ENCODE data around the gene ZBTB20. TPM values are rescaled to one million over a fixed set of nuclear protein-coding genes. Genes with fewer than 3 reads are reported as not detected.

The ZBTB20 gene
- total RNA-seq, 1 donor from 2014 or later = 91.2 TPM

GRCh38 chr3:114792159-114792918 lies 354.7 kb downstream of the ZBTB20 start:
- ATAC-seq (ENCODE audit: low read depth) = no peak

GRCh38 chr3:114790752-114791151 lies 356.3 kb downstream of the ZBTB20 start:
- H3K9me3 Mint-ChIP-seq = peaks cover 2% of the 10 kb centered on the region
- TF ChIP-seq CTCF (IDR thresholded peaks at IDR 0.05) = no peak
- H3K36me3 Mint-ChIP-seq (ENCODE audit: low read depth) = peaks cover 4% of the 10 kb centered on the region
- no peak overlapping the region for H3K4me3 Mint-ChIP-seq
- CTCF ChIA-PET = no interaction called here
- no peaks in the 10 kb centered on the region for H3K27me3 Mint-ChIP-seq
- DNase-seq = no peak
- H3K4me1 Mint-ChIP-seq = no peaks in the 10 kb centered on the region
- intact Hi-C loops (cut with micrococcal nuclease) = no loop called here
- POLR2A ChIA-PET = no interaction called here
- no peak overlapping the region for H3K27ac Mint-ChIP-seq
- no peak for ATAC-seq (ENCODE audit: low read depth)

More at GRCh38 chr3:114792159-114792918, 354.7 kb downstream of the ZBTB20 start:
- Mint-ChIP-seq H3K4me1 (no peaks in the 10 kb centered on the region), H3K27me3 (no peaks in the 10 kb centered on the region), H3K9me3 (peaks cover 2% of the 10 kb centered on the region), H3K36me3 (ENCODE audit: low read depth) (peaks cover 12% of the 10 kb centered on the region), H3K27ac (no peak overlapping the region), H3K4me3 (no peak overlapping the region)
- ChIA-PET POLR2A (no interaction called here), CTCF (no interaction called here)
- DNase-seq = no peak
- intact Hi-C loops (cut with micrococcal nuclease) = no loop called here
- TF ChIP-seq CTCF (IDR thresholded peaks at IDR 0.05) = no peak

- POLR2A ChIA-PET = no interaction called here
These were observed 357.3 kb downstream of the ZBTB20 start for GRCh38 chr3:114789803-114790202.

GRCh38 chr3:114775395-114775794 lies 371.7 kb downstream of the ZBTB20 start:
- Mint-ChIP-seq H3K4me1 (no peaks in the 10 kb centered on the region), H3K36me3 (ENCODE audit: low read depth) (peaks cover 37% of the 10 kb centered on the region), H3K27ac (no peak overlapping the region), H3K27me3 (no peaks in the 10 kb centered on the region), H3K4me3 (no peak overlapping the region), H3K9me3 (peaks cover 21% of the 10 kb centered on the region)
- DNase-seq (no peak), ATAC-seq (ENCODE audit: low read depth) (no peak)
- intact Hi-C loops (cut with micrococcal nuclease) = no loop called here
- ChIA-PET POLR2A (interaction anchor here (0.6 kb wide), 1 partner anchor 188 kb away, joined by 3 read pairs; no protein-coding TSS in a partner anchor), CTCF (no interaction called here)
- TF ChIP-seq CTCF (IDR thresholded peaks at IDR 0.05) = no peak

More at GRCh38 chr3:114789803-114790202, 357.3 kb downstream of the ZBTB20 start:
- intact Hi-C loops (cut with micrococcal nuclease) = no loop called here
- Mint-ChIP-seq H3K27ac (no peak overlapping the region), H3K4me3 (no peak overlapping the region), H3K36me3 (ENCODE audit: low read depth) (peaks cover 9% of the 10 kb centered on the region), H3K4me1 (no peaks in the 10 kb centered on the region), H3K27me3 (no peaks in the 10 kb centered on the region), H3K9me3 (peaks cover 2% of the 10 kb centered on the region)
- no peak for ATAC-seq (ENCODE audit: low read depth)
- DNase-seq = no peak
- CTCF ChIA-PET = no interaction called here
- no peak for TF ChIP-seq CTCF (IDR thresholded peaks at IDR 0.05)

GRCh38 chr3:114770874-114771273 lies 376.2 kb downstream of the ZBTB20 start:
- no peak for TF ChIP-seq CTCF (IDR thresholded peaks at IDR 0.05)
- intact Hi-C loops (cut with micrococcal nuclease) = no loop called here
- DNase-seq (no peak), ATAC-seq (ENCODE audit: low read depth) (no peak)
- H3K27ac Mint-ChIP-seq = no peak overlapping the region
- POLR2A ChIA-PET = no interaction called here
- H3K27me3 Mint-ChIP-seq = no peaks in the 10 kb centered on the region
- H3K4me1 Mint-ChIP-seq = no peaks in the 10 kb centered on the region
- H3K9me3 Mint-ChIP-seq = peaks cover 16% of the 10 kb centered on the region
- CTCF ChIA-PET = no interaction called here
- H3K36me3 Mint-ChIP-seq (ENCODE audit: low read depth) = peaks cover 30% of the 10 kb centered on the region
- H3K4me3 Mint-ChIP-seq = no peak overlapping the region
